Fibroblast of skin of abdomen (primary cell): ENCODE data around the gene TAOK1.

ENCODE experiments used
- DNase-seq: peaks from one replicate; pipeline ENCODE4 v3.0.0-alpha.2; 2013

The TAOK1 gene

GRCh38 chr17:29571883-29572681 lies 181.9 kb downstream of the TAOK1 start:
- no peak for DNase-seq

GRCh38 chr17:29572691-29573557 lies 182.8 kb downstream of the TAOK1 start:
- peak; percentile 54 for DNase-seq

DNA sequence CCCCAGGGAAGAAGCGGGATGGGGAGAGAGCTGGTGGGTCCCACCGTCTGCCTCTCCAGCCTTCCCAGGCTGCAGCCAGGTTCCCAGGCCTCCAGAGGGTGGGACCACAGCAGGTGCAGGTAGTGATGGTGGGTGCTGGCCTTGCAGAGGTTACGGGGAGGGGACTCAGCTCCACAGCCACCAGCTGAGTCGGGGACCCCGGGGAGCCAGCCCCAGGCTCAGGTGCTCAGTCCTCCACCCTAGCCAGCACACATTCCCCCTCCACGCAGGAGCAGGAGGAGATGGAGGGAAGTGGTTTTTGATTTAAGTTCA lies 183.4 kb downstream of the TAOK1 start:
- no peak for DNase-seq

GRCh38 chr17:29573871-29574731 lies 183.9 kb downstream of the TAOK1 start:
- DNase-seq: no peak

DNA sequence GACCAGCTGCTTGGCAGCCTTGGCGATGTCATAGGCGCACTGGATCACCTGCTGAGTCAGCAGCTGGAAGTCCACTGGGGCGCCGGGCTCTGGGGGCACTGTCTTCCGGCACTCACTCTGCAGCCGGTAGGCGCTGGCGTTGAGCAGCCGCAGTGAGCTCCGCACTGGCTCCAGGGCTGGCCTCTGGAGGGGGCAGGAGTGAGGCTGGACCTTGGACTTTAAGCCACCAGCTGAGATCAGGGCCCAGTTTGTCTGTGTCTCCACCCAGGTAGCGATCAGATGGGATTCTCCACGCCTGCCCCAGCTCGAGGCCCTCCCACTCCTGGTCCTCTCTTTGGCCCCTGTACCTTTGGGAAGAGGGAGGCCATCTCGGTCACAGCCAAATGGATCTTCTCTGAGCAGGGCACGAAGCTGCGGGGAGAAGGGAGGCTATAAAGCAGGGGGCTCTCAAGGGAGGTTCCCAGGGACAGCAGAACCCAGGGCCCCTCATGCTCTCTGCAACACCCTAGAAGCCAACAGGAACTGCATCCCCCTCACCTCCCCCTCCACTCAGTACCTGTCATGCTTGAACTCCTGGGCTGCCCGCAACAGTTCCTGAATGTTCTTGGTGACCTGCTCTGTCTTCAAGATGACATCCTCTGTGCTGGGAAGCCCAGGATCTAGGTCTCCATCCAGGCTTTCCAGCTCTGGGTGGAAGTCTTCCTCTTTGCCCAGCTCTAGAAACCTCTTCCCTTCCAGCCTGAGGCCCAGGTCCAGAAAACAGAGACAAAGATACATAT lies 184.8 kb downstream of the TAOK1 start:
- no peak for DNase-seq

- no peak for DNase-seq
Observed at GRCh38 chr17:29575511-29576213, 185.5 kb downstream of the TAOK1 start.

DNA sequence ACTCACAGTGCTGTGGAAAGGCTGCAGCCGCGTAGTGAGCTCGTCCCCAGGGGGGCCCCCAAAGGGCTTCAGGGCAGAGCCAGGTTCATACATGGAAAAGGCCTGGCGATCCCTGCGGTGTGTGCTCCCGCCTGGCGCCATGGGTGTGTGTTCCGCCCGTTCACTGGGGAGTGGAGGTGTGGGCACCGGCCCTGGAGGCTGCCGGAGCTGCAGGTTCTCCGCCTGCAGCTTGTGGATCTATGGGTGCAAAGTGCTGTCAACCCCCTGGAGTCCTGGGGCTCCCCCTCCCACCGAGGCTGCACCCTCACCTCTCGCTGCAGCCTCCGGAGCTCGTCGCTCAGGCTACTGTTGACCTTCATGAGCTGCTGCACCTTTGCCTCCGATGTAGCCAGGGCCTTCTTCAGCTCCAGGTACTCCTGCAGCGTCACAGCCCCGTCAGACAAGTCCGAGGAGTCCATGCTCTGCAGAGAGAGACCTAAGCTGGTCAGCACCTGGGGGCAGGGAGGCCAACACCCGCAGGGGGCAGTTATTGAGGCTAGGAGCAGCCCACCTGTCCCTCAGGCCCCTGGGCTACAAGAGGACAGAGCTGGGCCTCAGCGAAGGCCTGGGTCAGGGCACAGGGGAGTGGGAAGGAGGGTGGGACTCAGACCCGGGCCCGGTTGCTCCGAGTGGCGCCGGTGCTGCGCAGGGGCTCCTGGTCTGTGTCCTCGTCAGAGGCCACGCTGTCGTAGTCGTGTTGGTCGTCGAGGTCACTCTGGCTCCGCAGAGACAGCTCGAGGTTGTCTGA lies 186.2 kb downstream of the TAOK1 start:
- no peak for DNase-seq

GRCh38 chr17:29577001-29577370 lies 186.8 kb downstream of the TAOK1 start:
- DNase-seq: no peak

DNA sequence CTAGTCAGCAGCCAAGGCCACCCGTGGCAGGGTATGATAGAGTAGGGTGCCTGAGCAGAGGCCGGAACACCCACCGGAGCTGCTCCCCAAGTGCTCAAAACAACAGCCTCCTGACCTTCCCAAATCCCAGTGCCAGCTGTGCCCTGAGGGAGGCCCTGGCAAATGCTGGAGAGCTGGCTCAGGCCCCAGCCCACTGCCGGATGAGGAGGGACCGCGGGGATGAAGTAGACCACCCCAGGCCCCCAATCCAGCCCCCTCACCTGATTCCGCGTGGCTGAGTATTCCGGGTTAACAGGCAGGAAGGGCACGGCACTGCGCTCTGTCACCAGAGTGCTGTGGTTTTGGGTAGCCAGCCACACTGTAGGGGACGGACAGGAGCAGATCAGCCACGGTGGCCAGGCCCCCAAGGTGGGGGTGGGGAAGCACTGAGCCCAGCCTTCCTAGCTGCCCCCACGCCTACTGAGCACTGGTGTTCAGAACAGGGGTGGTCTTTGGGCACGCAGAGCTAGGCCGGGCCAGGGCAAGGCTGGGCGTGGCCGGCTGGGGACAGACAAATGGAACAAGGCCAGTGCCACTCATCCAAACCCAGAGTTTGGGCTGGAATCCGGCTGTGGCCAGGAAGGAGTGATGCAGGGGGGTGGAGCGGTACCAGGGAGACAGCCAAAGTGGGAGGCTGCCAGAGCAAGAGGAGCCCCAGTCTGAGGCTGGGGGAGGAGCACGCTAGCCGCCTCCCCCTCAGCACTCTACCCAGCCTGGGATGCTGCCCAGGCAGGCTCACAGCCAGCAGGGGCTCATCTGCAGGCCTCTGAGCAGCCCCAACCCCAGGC lies 187.4 kb downstream of the TAOK1 start:
- DNase-seq: no peak

DNA sequence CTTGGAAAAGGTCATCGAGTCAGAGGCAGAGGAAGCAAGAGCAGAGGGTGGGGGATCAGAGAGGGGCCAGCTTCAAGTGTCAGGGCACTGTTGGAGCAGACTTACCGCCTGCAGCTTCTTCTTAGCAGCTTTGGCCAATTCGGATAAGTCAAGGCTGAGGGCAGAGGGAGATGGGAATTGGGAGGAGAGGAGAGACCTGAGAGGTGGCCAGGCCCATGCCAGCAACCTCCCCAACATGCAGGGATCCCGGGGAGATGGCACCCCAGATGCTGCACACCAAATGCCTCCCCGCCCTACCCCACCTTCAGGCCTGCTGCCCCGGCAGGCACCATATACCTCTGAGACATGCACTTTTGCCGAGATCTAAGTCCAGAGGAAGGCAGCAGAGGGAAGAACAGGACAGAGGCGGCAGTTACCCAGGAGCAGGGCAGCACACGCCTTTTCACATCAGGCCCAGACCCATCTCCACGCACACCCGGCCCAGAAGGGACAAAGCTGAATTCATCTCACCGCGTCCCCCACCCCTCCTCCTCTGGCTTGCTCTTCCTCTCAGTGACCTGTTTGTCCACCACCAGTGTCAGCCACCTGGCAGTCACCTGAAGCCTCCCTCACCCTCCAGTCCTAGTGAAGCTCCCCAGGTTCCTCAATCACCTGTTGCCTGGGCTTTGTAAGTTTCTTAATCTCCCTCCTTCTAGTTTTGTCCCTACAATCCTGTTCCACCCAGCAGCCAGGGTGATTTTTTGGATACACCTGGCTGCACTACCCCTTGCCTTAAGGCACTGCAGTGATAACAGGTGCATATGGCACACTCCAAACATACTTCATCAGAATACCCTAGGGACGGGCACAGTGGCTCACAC lies 188.7 kb downstream of the TAOK1 start:
- no peak for DNase-seq

GRCh38 chr17:29579866-29580771 lies 190.0 kb downstream of the TAOK1 start:
- peak; percentile 77 for DNase-seq

DNA sequence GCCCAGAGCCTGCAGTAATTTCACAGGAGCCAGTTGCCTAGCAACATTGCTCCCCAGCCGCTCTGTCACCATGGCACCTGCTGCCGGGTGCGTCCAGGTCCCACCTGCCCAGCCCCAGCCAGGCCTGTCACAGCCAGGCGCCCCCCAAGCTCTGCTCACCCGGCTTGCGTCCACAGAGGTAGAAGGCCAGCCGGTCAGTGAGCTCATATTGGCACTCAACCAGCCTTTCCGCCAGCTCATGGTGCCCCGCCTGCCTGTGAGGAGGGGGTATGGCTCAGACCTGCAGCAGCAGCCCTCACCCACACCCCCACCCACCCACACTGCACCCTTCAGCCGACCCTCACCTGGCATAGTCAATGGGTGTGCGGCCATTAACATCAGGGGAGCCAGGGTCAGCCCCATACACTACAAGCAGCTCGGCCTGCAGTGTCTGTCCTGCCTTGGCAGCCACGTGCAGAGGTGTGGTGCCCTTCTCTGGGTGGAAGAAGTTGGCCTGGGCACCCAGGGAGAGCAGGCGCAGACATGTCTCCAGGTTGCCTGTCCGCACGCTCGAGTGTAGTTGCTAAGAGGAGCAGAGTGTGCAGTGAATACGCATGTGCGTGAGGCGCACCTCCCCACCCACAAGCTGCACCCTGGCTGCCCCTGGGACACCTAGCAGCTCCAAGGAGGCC lies 191.6 kb downstream of the TAOK1 start:
- DNase-seq: no peak

GRCh38 chr17:29582254-29582765 lies 192.1 kb downstream of the TAOK1 start:
- DNase-seq: no peak

- DNase-seq: no peak
Observed at GRCh38 chr17:29582772-29583171, 192.6 kb downstream of the TAOK1 start.

- no peak for DNase-seq
Observed at GRCh38 chr17:29583324-29584248, 193.4 kb downstream of the TAOK1 start.
